Measurements from ENCODE around the gene HELZ. TPM values are rescaled to one million over a fixed set of nuclear protein-coding genes. Genes with fewer than 3 reads are reported as not detected.

Gene HELZ
- polyA plus RNA-seq, 2 of the 4 experiments (the other 2 are of a cell fraction), result 5.6 to 18.3 TPM

DNA sequence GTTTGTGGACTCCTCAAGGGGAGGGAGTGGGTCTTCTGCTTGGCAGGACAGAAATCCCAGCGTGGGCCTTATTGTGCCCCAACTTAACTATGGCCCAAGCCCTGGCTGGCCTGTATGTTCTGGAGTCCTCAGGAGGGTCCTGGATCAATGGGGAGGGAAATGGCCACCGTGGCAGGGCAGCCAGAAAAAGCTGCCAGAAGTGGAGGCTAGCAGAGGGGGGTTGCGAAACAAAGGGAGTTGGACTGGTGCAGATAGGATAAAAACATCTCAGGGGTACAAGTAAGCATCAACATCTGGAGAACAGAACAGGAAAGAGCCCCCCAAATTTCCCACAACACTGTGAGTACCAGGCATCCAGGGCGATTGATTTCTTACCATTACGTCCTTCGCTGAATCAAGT is 204.3 kb downstream of the HELZ start:
- ChIA-PET CTCF (interaction anchor here (0.6 kb wide), 1 partner anchor 533 kb away, joined by 3 read pairs; no protein-coding TSS in a partner anchor), POLR2A (no interaction called here)
- ATAC-seq, result no peak
- 66% methylated on average over 6 of the region's 6 CpGs for WGBS (ENCODE audit: missing lambda C conversion rate)
- Histone ChIP-seq H3K27ac (no peak overlapping the region), H3K4me3 (no peak overlapping the region), H3K4me2 (no peak overlapping the region), H3K9me3 (no peaks in the 10 kb centered on the region), H3K4me1 (no peaks in the 10 kb centered on the region)
- no peak for DNase-seq (ENCODE audit: low read depth in 1 of 2, low spot score in 1 of 2)
- TF ChIP-seq FOSL2 (IDR thresholded peaks at IDR 0.05) (no peak), FOSL2 (CRISPR knock-in tag; IDR thresholded peaks at IDR 0.05) (no peak), CEBPB (IDR thresholded peaks at IDR 0.05) (peak in 1 of 2 experiments; percentile 50; a peak in 3 of 4 replicates)
- no peak for FAIRE-seq

DNA sequence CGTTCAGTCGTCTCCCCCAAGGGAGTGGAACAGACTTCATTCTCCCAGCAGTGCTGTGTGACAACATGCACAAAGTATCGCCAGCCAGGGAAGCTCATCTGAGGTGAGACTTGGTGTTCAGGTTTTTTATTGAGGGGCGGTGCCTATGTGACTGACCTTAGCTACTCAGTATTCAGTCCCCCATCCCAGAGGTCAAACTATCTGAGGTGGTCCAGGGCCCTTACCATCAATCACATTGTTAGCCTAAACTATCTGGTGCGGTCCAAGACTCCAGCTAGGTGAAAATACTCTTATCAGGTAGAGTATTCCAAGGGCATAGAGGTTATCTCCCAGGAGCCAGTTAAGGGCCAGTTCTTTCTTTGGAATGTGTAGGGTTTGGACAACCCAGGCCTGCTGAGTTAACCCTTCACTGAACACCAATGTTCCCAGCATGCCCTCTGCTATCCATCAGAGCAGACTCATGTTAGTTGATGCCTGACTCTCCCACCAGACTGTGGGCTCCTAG is 206.1 kb downstream of the HELZ start:
- CTCF ChIA-PET, result interaction anchor here (0.8 kb wide), 1 partner anchor 8 kb away, joined by 3 read pairs; no protein-coding TSS in a partner anchor
- no peak overlapping the region for H3K27ac ChIP-seq
- WGBS (ENCODE audit: missing lambda C conversion rate), result 46% methylated on average over 5 of the region's 5 CpGs

DNA sequence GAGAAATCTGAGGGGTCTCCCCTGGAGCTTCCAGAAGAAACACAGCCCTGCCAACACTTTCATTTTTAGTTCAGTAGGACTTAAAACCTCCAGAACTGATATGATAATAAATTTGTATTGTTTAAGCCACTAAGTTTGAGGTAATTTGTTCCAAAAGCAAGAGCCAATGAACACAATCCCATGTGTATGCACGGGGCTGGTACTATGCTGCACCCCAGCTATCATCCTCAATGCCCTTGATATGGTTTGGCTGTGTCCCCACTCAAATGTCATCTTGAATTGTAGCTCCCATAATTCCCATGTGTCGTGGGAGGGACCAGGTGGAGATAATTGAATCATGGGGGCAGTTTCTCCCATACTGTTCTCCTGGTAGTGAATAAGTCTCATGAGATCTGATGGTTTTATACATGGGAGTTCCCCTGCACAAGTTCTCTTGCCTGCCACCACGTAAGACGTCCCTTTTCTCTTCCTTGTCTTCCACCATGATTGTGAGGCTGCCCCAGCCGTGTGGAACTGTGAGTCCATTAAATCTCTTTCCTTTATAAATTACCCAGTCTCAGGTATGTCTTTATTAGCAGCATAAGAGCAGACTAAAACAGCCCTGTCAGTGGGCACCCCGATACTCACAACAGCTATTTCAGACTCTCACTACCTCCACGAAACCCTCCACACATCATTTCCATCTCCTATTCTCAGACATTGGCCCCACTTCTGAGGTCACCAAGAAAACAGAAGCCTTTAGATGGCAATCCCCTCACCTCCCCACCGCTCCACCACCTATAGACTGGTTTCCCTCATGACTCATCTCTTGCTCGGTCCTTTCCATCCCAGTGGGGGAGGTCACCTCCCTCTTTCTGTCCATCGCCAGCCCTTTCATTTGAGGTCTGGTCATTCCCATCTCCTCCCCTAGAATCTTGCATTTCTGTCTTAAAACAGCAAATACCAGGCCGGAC is 209.6 kb downstream of the HELZ start:
- H3K9me3 ChIP-seq, result no peaks in the 10 kb centered on the region
- H3K27ac ChIP-seq, result no peak overlapping the region
- WGBS (ENCODE audit: missing lambda C conversion rate), result 49% methylated on average over 10 of the region's 11 CpGs
- H3K4me3 ChIP-seq, result no peak overlapping the region
- FAIRE-seq, result no peak
- H3K4me2 ChIP-seq, result no peak overlapping the region
- DNase-seq (ENCODE audit: low read depth in 1 of 2, low spot score in 1 of 2), result no peak
- POLR2A ChIA-PET, result no interaction called here
- no peaks in the 10 kb centered on the region for H3K4me1 ChIP-seq
- no peak for TF ChIP-seq PHF8 (IDR thresholded peaks at IDR 0.05; ENCODE audit: borderline replicate concordance, low read depth)
- TF ChIP-seq GATA3 (IDR thresholded peaks at IDR 0.05; ENCODE audit: borderline replicate concordance), result no peak
- TF ChIP-seq EHMT2 (IDR thresholded peaks at IDR 0.05; ENCODE audit: low read depth), result no peak
- TF ChIP-seq HOXA7 (CRISPR knock-in tag; IDR thresholded peaks at IDR 0.05), result no peak
- TF ChIP-seq SMC3 (IDR thresholded peaks at IDR 0.05), result no peak
- no peak for TF ChIP-seq CEBPB (IDR thresholded peaks at IDR 0.05)
- no peak for TF ChIP-seq CBX8 (IDR thresholded peaks at IDR 0.05)
- TF ChIP-seq, protein P1, sequence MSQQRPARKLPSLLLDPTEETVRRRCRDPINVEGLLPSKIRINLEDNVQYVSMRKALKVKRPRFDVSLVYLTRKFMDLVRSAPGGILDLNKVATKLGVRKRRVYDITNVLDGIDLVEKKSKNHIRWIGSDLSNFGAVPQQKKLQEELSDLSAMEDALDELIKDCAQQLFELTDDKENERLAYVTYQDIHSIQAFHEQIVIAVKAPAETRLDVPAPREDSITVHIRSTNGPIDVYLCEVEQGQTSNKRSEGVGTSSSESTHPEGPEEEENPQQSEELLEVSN (IDR thresholded peaks at IDR 0.05; ENCODE audit: borderline replicate concordance, low read depth), result no peak
- no peak for TF ChIP-seq ZC3H11A (IDR thresholded peaks at IDR 0.05)
- no peak for TF ChIP-seq RCOR1 (IDR thresholded peaks at IDR 0.05; ENCODE audit: low read depth, low read length)
- TF ChIP-seq HOXB5 (CRISPR knock-in tag; IDR thresholded peaks at IDR 0.05), result no peak
- no peak for TF ChIP-seq NR3C1 (IDR thresholded peaks at IDR 0.05)
- no peak for TF ChIP-seq EP300 (IDR thresholded peaks at IDR 0.05)
- CTCF ChIA-PET, result interaction anchor here (0.8 kb wide), 1 partner anchor 8 kb away, joined by 4 read pairs; the partner anchor contains the start of gene CACNG1
- ATAC-seq, result no peak

More for the DNA sequence above, 206.1 kb downstream of the HELZ start:
- Histone ChIP-seq H3K4me2 (no peak overlapping the region), H3K9me3 (no peaks in the 10 kb centered on the region), H3K4me3 (no peak overlapping the region), H3K4me1 (no peaks in the 10 kb centered on the region)
- DNase-seq (ENCODE audit: low read depth in 1 of 2, low spot score in 1 of 2) (no peak), FAIRE-seq (no peak), ATAC-seq (no peak)
- TF ChIP-seq EP300 (IDR thresholded peaks at IDR 0.05) (no peak), HDAC2 (IDR thresholded peaks at IDR 0.05) (no peak), SREBF2 (IDR thresholded peaks at IDR 0.05) (no peak), HOXA7 (CRISPR knock-in tag; IDR thresholded peaks at IDR 0.05) (no peak), HOXB5 (CRISPR knock-in tag; IDR thresholded peaks at IDR 0.05) (no peak), HEYL (CRISPR knock-in tag; IDR thresholded peaks at IDR 0.05) (no peak), ZSCAN20 (CRISPR knock-in tag; IDR thresholded peaks at IDR 0.05) (no peak), FOSL2 (IDR thresholded peaks at IDR 0.05) (no peak), FOSL2 (CRISPR knock-in tag; IDR thresholded peaks at IDR 0.05) (no peak)
- TF ChIP-seq, protein P2, sequence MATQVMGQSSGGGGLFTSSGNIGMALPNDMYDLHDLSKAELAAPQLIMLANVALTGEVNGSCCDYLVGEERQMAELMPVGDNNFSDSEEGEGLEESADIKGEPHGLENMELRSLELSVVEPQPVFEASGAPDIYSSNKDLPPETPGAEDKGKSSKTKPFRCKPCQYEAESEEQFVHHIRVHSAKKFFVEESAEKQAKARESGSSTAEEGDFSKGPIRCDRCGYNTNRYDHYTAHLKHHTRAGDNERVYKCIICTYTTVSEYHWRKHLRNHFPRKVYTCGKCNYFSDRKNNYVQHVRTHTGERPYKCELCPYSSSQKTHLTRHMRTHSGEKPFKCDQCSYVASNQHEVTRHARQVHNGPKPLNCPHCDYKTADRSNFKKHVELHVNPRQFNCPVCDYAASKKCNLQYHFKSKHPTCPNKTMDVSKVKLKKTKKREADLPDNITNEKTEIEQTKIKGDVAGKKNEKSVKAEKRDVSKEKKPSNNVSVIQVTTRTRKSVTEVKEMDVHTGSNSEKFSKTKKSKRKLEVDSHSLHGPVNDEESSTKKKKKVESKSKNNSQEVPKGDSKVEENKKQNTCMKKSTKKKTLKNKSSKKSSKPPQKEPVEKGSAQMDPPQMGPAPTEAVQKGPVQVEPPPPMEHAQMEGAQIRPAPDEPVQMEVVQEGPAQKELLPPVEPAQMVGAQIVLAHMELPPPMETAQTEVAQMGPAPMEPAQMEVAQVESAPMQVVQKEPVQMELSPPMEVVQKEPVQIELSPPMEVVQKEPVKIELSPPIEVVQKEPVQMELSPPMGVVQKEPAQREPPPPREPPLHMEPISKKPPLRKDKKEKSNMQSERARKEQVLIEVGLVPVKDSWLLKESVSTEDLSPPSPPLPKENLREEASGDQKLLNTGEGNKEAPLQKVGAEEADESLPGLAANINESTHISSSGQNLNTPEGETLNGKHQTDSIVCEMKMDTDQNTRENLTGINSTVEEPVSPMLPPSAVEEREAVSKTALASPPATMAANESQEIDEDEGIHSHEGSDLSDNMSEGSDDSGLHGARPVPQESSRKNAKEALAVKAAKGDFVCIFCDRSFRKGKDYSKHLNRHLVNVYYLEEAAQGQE (IDR thresholded peaks at IDR 0.05), result no peak
- TF ChIP-seq, protein P3, sequence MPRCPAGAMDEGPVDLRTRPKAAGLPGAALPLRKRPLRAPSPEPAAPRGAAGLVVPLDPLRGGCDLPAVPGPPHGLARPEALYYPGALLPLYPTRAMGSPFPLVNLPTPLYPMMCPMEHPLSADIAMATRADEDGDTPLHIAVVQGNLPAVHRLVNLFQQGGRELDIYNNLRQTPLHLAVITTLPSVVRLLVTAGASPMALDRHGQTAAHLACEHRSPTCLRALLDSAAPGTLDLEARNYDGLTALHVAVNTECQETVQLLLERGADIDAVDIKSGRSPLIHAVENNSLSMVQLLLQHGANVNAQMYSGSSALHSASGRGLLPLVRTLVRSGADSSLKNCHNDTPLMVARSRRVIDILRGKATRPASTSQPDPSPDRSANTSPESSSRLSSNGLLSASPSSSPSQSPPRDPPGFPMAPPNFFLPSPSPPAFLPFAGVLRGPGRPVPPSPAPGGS (IDR thresholded peaks at IDR 0.05), result no peak
- POLR2A ChIA-PET, result no interaction called here
